Stimulated activated CD8-positive, alpha-beta memory T cell treated with anti-CD3 and anti-CD28 coated beads, Interleukin-12 subunit alpha, Interleukin-12 subunit beta, amount 100 ng/mL, for 4 hours (primary cell): ENCODE results near the gene MSL2.
"Not testable (repeated sequence)": the region's sequence is repeated elsewhere in the genome, so short reads cannot be mapped to it uniquely, and the experiment has no call there.

Source experiments
- DNase-seq: peaks from one replicate; pipeline ENCODE4 v3.0.0-alpha.2; 2020; ENCODE audit warnings: low read depth

Gene MSL2, protein sequence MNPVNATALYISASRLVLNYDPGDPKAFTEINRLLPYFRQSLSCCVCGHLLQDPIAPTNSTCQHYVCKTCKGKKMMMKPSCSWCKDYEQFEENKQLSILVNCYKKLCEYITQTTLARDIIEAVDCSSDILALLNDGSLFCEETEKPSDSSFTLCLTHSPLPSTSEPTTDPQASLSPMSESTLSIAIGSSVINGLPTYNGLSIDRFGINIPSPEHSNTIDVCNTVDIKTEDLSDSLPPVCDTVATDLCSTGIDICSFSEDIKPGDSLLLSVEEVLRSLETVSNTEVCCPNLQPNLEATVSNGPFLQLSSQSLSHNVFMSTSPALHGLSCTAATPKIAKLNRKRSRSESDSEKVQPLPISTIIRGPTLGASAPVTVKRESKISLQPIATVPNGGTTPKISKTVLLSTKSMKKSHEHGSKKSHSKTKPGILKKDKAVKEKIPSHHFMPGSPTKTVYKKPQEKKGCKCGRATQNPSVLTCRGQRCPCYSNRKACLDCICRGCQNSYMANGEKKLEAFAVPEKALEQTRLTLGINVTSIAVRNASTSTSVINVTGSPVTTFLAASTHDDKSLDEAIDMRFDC

DNA sequence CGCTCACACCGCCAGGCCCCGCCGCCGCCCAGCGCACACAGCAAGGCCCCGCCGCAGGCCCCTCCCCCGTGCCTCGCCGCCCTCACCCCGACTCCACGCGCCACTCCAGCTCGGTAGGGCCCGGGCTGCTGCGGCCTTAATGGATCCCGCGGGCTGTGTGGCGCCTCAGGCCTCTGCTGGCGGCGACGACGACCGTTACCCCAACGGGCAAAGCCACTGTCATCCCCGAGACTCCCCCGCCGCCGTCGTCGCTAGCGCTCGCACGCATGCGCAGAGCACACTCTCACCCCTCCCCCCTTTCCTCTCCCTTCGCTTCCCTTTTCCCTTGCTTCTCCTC, at the start of gene MSL2:
MSL2 (minus strand) TSS at position 272 of the 337 bp plus-strand sequence. CDS start 1,222 bp downstream, outside the sequence.
- no peak for DNase-seq

DNA sequence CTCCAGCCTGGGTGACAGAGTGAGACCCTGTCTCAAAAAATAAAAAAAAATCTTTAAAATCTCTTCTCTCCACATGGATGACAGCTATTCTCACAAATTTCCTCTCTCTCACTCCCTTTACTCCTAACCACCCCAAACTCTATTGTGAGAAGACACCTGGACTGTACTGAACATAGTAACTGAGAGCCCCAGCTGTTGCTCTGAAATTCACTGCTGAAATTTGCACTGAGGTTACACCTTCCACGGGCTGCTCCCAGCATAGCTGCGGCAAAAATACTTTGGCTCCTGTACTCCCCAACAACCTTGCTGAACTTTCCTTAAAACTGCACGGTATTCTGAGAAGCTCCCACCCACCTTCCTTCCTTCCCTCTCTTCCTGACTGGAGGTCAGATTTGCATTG, 49.6 kb upstream of the MSL2 start:
- DNase-seq = no peak

DNA sequence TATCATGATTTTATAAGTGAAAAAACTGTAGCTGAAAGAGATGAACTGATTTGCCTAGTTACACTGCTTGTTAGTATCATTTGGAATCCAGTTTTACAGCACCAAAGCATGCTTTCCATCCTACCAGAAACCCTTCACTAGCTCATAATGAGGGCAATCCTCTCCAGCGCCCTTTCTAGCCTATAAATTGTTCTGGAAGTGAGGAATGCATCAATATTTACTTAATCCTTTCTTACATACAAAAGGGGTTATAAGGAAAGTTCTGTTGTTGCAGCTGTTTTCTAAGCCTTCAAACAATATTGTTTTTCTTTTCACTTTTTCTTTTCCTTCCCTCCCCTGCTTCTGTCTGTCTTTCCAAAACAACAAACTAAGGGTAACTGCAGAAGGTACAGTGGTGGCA, 43.0 kb upstream of the MSL2 start:
- DNase-seq = no peak

DNA sequence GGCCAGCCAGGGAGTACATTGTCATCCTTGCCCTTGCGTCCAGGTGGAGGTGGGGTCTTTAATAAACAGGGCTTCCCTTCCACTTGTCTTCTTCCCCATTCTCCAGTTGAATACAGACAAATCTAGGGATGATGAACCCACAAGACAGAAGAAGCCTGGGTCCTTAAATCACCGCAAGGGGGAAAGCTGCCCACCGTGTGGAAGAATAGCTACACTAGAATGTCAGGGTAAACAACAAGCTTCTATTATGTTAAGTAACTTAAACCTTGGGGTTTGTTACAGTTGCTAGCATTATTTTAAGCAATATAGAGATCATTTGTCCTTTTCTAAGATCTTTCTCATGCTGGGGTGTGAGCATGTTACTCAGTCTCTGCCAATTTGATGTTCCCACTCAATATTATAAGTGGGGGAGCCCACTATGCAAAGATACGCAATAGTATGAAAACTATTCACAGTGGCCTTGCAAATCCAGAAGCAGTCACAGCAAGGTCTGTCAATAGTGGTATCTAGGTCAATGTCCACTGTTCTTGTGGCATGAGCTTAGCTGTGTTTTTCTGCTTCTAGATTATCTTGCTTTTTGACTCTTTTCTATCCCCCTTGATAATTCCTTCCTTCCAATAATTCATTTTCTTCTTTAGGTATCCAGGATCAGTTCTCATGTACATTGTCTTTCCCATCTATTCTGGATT, 42.0 kb upstream of the MSL2 start:
- DNase-seq = no peak

DNA sequence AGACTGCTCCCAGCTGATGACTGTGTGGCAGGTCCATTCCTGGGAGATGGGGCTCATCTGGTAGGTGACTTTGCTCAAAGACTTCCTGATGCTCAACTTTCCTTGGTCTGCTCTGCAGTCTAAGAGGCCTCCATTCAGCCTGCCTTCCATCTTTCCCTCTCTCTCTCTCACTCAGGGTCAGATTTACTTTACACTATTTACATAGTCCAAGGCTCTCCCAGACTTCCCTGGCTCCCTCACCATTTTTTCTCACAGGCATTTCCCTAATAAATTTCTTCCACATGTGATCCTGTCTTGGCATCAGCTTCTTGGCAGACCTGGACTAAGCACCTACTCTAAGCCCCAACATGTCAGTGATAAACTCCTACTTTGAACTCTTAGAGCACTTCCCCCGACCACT, 41.0 kb upstream of the MSL2 start:
- no peak for DNase-seq

DNA sequence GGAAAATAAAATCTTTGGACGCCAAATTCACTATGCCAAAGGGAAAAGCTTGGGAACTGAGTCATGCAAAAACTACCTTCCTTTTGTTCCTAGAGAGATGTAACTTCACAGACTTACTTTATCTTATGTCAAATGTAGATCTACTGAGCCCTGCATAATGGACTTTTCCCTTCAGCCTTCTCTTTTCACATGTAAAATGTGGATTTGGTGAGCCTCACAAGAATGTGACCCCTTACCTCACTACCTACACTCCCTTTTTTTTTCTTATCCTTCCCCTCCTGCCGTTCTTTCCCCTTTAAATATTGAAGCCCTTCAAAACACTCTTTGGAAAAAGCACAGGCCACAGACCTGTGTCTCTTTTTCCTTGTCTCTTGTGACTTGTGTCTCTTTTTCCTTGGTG, 40.0 kb upstream of the MSL2 start:
- DNase-seq = no peak

DNA sequence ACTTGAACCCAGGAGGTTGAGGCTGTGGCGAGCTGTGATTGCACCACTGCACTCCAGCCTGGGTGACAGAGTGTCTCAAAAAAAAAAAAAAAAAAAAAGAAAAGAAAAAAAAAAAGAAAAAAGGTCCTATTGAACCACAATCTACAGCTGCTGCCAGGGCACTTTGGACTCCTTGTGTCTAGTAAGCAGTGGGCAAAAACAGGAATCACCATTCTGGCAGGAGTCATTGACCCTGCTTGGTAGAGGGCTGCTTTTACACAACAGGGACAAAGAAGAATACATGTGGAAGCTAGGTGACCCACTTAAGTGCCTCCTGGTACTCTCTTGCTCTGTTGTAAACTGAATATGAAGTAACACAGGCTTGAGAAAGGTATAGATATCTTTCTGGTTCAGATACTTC, 39.4 kb upstream of the MSL2 start:
- no peak for DNase-seq

DNA sequence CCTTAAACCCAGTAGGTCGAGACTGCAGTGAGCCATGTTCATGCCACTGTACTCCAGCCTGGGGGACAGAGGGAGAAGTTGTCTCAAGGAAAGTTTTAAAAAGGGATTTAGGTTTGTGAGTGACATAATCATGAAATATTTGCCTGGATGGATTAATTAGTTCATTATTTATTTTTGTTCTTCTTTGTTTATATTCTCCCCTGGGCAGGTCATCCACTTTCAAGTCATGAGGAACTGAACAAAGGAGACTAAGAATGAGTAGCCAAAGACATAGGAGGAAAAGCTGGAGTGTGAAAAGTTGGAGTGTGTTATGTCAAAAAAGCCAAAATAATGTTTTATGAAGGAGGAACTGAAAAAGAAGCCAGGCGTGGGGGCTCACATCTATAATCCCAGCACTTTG, 36.3 kb upstream of the MSL2 start:
- no peak for DNase-seq

DNA sequence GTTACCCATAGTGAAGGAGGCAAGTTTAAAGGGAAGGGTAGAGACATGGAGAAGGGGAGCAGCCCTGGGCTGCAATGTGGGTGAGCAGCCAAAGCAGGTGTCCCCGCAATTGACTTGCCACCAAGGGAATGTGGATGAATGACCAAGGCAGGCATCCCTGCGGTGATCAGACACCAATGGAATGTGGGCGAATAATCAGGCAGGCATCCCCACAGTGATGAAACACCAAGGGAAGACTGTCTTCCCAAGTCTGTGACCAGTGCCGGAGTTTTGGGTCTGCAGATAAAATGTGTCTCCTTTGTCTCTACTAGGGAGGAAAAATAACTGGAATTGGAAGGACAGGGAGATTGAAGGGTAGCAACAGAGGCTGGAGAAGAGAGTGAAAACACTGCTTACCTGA, 26.6 kb upstream of the MSL2 start:
- DNase-seq = not testable (repeated sequence)

DNA sequence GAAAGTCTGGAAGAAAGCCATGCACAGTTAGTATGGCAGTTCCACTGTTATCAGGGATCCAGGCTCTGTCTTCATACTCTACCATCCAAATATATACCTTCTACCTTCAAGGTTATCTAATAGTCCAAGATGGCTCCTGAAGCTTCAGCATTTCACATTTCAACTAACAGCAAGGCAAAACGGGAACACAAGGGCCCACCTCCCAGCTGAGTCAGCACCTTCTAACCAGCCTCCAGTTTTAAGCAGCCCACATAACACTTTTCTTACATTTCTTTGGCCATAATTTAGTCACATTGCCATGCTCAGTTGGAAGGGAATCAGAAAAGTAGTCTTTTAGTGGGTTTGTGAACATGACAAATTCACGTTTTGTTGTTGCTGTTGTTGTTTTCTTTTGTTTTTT, 15.4 kb upstream of the MSL2 start:
- DNase-seq = no peak

DNA sequence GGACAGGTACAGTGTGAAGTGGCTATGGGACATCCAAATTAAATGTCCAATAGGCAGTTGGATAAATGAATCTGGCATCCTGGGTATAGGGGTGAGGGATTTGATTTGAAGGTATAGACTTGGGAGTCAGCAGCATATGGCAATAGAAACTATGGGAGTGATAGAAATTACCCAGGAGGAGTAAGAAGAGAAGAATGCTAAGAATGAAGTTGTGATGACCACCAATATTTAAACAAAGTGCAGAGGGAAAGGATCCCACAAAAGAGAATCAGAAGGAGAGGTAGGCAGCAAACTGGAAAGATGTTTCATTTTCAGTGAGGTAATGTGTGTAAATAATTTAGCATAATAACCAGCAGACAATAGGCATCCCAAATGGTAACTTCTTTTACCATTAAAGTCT, 13.8 kb upstream of the MSL2 start:
- no peak for DNase-seq

DNA sequence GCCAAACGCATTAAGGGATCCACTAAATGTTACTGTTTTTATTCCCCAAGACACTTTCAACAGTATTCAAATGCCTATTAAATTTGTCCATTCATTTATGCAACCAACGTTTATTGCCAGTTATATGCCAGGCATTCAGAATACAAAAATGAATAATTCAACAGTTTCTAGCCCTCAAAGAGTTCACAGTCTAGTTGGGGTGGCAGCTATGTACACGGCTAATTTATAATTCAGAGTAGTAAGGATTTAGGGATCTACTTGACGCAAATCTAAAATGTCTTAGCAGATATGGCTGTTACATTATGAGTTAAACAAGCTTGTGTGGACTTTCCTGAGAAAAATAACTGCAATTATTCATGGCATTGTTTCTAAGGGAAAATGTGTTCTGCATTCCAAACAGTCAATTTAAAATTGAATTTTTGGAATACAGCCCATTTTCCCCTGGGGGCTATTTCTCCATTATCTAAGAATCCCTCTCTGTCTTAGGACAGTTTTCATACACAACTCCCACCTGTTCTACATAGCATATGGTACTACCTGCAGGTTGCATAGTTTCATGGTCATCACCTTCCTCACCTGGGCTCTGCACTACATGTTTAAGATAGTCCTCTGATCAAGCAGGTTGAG, 11.5 kb upstream of the MSL2 start:
- DNase-seq = no peak

DNA sequence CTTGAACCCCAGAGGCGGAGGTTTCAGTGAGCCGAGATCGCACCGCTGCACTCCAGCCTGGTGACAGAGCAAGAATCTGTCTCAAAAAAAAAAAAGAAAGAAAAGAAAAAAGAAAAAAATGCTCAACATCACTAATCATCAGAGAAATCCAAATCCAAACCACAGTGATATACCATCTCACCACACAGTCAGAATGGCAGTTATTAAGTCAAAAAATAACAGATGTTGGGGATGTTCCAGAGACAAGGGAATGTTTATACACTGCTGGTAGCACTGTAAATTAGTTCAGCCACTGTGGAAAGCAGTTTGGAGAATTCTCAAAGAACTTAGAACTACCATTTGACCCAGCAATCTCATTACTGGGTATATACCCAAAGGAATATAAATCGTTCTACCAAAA, 3.1 kb upstream of the MSL2 start:
- not testable (repeated sequence) for DNase-seq

DNA sequence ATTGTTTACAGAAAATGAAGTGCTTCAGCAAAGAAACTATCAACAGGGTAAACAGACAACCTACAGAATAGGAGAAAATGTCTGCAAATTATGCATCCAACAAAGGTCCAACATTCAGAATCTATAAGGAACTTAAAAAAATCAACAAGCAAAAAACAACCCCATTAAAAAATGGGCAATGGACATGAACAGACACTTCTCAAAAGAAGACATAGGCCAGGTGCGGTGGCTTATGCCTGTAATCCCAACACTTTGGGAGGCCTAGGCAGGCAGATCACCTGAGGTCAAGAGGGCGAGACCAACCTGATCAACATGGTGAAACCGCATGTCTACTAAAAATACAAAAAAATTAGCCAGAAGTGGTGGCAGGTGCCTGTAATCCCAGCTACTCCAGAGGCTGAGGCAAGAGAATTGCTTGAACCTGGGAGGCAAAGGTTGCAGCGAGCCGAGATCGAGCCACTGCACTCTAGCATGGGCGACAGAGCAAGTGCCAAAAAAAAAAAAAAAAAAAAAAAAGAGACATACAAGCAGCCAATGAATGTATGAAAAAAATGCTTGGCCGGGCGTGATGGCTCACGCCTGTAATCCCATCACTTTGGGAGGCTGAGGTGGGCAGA, 2.4 kb upstream of the MSL2 start:
- not testable (repeated sequence) for DNase-seq

DNA sequence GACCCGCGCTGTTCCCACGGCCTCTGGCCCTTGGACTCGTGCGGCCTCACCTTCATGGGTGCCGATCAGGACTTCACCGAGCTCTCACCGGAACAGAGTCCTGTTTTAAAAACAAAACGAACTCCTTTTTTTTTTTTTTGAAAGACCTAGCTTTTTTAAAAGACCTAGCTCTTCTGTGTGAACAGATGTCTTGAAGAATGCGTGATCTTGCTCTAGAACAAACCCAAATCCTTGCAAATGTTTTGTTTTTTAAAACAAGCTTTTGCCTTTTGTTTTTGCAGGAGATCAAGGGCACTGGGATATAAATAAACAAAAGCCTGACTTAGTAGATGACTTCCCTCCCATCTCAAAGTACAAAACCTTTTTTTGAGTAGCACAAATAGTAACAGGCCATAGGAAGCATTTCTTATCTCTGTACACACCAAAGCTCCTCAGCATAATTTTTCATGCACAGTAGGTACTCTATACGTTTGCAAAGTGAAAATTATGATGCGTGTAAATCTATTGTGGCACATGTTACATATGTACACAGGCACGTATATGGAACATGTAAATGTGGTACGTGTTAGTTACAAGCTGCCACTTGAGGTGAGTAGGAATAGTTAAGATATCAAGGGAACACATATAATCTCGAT, 1.1 kb upstream of the MSL2 start:
- no peak for DNase-seq

DNA sequence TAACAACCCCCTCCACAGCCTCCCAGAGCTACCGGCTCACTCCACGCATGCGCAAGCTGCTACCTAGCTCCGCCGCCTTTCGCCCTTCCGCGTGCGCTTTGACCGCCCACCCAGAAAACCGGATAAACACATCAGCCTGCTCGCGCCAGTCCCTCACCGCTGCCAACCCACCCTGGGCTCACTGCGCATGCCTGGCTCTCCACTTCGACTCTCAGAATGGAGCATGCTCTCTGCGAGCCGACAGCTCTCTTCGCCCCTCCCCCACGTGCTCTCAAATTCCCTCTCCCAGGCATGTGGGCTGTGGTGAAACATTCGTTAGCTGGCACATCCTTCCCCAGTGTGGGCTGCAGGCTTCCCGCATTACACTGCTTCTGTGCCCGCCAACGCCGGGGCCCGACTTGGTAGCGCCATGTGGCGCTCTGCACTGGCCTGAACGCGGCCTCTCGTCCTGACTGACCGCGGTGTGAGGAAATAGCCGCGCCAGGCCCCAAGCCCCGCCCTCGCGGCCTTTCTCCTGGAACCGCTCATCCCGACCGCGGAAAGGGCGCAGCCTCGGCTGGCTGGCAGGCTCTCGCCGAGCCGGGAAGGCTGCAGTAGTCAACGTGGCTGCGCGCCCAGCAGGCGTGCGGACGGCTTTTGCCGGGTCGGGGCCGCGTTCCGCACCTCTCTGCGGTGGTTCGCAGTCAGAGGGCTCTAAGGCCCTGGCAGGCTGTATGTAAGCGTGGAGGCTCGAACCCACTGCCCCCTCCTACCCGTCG, 445 bp upstream of the MSL2 start:
- DNase-seq = peak; percentile 99

DNA sequence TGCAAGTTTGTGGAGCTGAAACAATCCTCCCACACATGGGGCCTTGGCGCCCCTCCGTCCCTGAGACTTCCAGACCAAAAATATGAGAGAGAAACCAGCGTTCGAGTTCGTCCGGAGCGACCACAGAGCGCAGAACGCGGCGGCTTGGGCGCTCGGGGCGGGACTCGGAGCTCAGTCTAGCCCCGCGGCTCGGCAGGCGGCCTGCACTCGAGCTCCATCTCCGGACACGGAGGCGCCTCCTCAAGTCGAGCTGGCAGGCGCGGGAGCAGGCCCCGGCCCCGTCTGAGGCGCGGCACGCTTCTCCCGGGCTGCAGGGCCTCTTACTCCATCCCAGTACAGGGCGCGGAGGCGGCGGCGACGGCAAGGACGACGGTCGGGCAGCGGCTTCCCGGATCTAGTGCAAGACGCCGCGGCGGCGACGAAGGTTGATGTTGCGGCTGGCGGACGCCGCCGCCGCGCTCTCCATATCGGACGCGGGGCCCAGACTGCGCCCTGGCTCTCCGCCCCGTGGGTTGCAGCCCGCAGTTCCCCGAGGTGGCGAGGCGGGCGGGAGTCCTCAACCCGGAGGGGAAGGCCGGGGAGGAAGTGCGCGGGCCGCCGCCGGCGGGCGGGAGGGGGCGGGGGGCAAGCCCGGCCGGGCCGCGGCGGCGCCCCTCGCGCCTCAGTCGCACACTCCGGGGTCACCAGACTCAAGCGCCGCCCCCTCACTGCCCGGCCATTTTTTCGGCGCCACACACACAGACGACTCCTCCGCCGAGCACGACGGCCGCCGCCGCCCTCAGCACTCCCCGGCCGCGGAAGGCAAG, 674 bp downstream of the MSL2 start:
- peak; percentile 69 for DNase-seq

DNA sequence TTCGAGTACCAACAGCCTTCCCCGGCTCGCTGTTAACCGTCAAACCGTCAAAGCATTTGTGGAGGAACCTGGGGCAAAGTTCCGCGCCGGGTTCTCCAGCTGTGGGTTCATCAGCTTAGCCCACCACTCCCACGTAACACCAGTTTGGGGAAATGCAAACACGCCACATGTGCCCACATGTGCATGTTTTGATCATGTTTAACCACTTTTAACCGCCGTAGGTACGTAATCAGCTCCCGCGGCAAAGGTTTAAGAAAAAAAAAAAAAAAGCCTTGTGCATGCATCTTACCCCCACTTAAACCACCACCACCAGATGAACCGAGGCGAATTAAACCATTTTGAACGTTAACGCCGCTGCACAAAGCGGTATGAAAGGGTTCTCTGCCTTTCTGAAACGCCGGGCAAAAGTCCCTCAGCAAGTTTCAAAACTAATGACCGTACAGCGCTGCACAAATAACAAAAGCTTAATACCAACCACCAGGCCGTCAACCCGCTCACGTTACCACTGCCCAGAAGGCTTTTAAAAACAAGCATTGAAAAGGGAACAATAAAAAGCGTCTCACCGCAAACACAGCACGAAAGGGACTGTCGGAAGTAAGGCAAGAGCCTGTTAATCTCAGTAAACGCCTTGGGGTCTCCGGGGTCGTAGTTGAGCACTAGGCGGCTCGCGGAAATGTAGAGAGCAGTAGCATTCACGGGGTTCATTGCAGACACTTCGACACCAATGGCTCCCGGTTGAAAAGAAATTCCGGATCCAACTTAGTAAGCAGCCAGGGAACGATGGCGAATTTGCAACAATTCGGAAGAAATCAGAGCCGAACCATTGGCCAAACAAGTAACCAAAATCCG, 1.5 kb downstream of the MSL2 start:
- DNase-seq = peak; percentile 63

DNA sequence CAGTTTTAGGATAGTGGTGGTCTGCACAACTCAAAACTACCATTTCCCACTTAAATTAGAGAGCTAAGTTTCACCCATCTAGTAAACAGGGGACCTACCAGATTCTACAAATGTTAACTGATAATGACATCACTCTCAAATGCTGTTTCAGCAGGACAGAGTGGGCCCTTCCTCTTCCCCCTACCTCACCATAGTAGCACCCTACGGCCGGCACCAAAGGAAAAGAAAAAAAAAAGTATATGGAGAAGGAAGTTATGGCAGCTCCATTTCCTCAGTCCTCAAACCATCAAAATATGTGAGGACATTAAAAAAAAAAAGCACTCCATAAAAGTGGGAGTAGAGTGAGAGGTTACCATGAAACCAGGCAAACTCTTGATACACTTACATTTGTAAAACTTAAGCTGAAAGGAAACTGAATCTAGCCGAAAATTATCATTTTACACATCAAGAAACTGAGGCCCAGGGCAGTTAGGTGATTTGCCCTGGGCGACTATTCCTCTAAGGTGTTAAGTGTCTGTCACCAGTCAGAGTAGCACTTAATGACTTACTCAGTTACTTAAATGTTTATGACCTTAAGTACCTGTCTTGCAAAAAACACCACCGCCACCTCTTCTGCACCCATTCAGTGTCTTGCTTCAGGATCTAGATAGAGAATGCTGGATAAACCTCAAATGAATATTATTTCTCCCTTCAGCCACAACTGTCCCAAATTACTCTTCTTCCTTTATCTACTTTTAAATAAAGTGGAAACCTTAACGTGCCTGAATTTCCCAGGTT, 2.7 kb downstream of the MSL2 start:
- DNase-seq = no peak
